OCI-LY1 (cell line): ENCODE data around the gene LRRC45.

ENCODE experiments used
- CTCF ChIP-seq: fragments of 200-600 bp; sonication (generic), shearing (Covaris generic); IDR thresholded peaks from 2 replicates; pipeline ENCODE4 v1.5.1; 2017; ENCODE audit warnings: mild to moderate bottlenecking, antibody characterized with exemption, low read length, moderate library complexity, mixed read lengths
- EZH2 ChIP-seq: fragments of 200-600 bp; sonication (generic), shearing (Covaris generic); IDR thresholded peaks from 2 replicates; pipeline ENCODE4 v1.8.0; 2017; ENCODE audit warnings: borderline replicate concordance, mixed run types, mild to moderate bottlenecking, antibody characterized with exemption, low read length, moderate library complexity, mixed read lengths

GRCh38 chr17:82007495-82008257 is 15.4 kb upstream of the LRRC45 start:
- TF ChIP-seq CTCF (no peak), EZH2 (no peak)
